Adrenal gland (tissue), 5 donors: Measurements from ENCODE around the gene VAPB.

Experiments used
- POLR2A ChIP-seq, 2 donors: fragments of 450-650 bp; IDR thresholded peaks; one replicate each; pipeline ENCODE4 v1.6.1; 2017; ENCODE audit warnings: antibody characterized with exemption in 2 of 2, mild to moderate bottlenecking in 2 of 2, moderate library complexity in 1 of 2
- TF ChIP-seq, protein P1 (sequence below), 6 experiments: fragments of 450-650 bp in 4 of 6; fragments of 200-600 bp in 2 of 6; sonication (generic) in 1 of 6; IDR thresholded peaks; 1 replicate in 5 of 6; 2 replicates in 1 of 6; pipeline versions ENCODE4 v1.5.1 to v1.8.0; 2016 to 2021; ENCODE audit warnings: antibody characterized with exemption in 6 of 6, mild to moderate bottlenecking in 2 of 6, moderate library complexity in 1 of 6
- donor health status: DM: no; HTN: no; CAD: no.

DNA sequence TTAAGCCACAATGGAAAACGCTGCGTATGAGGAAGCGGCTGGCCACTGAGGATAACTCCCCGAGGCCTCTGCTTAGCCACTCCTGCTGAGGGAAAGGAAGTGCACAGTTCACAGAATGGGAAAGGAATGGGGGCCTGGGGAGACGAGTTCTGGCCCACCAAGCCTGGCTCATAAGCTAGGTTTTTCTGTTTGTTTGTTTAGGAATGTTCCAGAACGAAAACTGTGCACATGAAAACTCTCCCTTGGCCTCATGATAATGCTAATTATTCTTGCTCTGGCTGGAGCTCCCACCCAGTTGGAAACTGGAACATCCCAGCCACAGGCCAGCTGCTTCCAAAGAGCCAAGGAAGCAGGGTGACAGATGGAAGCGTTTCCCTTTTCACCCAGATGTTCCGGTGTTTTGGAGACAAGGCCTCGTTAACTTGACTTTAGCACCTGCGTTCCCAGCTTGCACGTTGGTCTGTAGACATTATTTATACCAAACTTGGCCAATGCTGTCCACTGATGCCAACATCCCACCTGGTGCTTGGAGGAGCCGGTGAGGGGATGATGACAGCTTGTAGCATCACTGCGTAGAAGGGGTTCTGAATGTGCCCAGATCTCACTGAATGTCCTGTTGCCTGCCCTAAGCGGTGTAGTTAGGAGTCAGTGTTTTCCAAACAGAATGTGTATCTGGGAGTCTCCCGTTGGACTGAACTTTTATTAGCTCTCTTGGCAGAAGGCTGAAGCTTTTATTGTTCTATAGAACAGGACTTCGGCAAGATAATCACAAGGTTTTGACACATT is 91.7 kb downstream of the VAPB start:
- TF ChIP-seq, protein P1, sequence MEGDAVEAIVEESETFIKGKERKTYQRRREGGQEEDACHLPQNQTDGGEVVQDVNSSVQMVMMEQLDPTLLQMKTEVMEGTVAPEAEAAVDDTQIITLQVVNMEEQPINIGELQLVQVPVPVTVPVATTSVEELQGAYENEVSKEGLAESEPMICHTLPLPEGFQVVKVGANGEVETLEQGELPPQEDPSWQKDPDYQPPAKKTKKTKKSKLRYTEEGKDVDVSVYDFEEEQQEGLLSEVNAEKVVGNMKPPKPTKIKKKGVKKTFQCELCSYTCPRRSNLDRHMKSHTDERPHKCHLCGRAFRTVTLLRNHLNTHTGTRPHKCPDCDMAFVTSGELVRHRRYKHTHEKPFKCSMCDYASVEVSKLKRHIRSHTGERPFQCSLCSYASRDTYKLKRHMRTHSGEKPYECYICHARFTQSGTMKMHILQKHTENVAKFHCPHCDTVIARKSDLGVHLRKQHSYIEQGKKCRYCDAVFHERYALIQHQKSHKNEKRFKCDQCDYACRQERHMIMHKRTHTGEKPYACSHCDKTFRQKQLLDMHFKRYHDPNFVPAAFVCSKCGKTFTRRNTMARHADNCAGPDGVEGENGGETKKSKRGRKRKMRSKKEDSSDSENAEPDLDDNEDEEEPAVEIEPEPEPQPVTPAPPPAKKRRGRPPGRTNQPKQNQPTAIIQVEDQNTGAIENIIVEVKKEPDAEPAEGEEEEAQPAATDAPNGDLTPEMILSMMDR (IDR thresholded peaks at IDR 0.05): no peak
- no peak for TF ChIP-seq POLR2A (IDR thresholded peaks at IDR 0.05)
